ENCODE results near the gene KRT84.

The KRT84 gene

GRCh38 chr12:52343550-52343949, 41.9 kb downstream of the KRT84 start:
- TF ChIP-seq FOXP2 (optimal IDR thresholded peaks at IDR 0.05; ENCODE audit: borderline replicate concordance, extremely low read depth, extremely low read length, insufficient read depth) (no peak), SIN3A (IDR thresholded peaks at IDR 0.05; ENCODE audit: borderline replicate concordance, insufficient read depth, low read length) (no peak), TAF1 (IDR thresholded peaks at IDR 0.05; ENCODE audit: borderline replicate concordance, insufficient read depth, low read length) (no peak)

DNA sequence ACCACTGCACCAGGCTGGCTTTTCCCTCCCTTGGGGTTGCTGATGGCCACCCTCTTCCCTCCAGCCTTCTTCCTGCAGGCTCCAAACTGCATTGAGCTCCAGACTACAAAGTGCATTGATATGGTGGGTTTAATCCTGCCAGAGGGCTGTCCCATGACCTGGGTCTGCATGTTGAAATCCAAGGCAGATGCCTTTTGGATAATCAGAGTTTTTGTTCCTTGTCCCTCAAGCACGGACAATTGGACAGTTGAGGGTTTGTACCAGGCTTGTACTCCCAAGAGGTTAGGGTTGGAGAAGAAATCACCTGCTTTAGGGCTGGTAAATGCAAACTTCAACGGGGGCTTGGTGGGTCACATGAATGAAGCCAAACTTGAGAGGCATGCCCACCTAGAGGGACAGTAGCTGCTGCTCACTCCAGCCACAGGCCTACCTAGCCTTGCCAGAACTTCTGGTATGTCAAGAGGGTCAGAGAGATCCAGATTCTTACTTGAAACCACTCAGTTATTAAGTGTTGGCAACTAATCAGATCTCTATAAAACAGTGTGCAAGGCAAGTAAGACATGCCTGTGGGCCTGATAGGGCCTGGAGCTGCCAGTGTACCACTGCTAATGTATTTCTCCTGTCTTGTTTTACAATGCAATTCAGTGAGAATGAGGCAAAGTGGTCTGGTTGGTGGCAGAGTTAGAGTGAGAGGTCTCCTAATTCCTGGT, 42.5 kb downstream of the KRT84 start:
- no peak for TF ChIP-seq FOXP2 (optimal IDR thresholded peaks at IDR 0.05; ENCODE audit: borderline replicate concordance, extremely low read depth, extremely low read length, insufficient read depth)
- TF ChIP-seq, protein P1, sequence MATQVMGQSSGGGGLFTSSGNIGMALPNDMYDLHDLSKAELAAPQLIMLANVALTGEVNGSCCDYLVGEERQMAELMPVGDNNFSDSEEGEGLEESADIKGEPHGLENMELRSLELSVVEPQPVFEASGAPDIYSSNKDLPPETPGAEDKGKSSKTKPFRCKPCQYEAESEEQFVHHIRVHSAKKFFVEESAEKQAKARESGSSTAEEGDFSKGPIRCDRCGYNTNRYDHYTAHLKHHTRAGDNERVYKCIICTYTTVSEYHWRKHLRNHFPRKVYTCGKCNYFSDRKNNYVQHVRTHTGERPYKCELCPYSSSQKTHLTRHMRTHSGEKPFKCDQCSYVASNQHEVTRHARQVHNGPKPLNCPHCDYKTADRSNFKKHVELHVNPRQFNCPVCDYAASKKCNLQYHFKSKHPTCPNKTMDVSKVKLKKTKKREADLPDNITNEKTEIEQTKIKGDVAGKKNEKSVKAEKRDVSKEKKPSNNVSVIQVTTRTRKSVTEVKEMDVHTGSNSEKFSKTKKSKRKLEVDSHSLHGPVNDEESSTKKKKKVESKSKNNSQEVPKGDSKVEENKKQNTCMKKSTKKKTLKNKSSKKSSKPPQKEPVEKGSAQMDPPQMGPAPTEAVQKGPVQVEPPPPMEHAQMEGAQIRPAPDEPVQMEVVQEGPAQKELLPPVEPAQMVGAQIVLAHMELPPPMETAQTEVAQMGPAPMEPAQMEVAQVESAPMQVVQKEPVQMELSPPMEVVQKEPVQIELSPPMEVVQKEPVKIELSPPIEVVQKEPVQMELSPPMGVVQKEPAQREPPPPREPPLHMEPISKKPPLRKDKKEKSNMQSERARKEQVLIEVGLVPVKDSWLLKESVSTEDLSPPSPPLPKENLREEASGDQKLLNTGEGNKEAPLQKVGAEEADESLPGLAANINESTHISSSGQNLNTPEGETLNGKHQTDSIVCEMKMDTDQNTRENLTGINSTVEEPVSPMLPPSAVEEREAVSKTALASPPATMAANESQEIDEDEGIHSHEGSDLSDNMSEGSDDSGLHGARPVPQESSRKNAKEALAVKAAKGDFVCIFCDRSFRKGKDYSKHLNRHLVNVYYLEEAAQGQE (IDR thresholded peaks at IDR 0.05; ENCODE audit: insufficient read depth in 1 of 2, low read depth in 2 of 2, low read length in 2 of 2) = no peak
- no peak for TF ChIP-seq TAF1 (IDR thresholded peaks at IDR 0.05; ENCODE audit: borderline replicate concordance, insufficient read depth, low read length)
- no peak for TF ChIP-seq SIN3A (IDR thresholded peaks at IDR 0.05; ENCODE audit: borderline replicate concordance, insufficient read depth, low read length)
- TF ChIP-seq POLR2AphosphoS5 (IDR thresholded peaks at IDR 0.05; ENCODE audit: low read depth, low read length) = no peak

DNA sequence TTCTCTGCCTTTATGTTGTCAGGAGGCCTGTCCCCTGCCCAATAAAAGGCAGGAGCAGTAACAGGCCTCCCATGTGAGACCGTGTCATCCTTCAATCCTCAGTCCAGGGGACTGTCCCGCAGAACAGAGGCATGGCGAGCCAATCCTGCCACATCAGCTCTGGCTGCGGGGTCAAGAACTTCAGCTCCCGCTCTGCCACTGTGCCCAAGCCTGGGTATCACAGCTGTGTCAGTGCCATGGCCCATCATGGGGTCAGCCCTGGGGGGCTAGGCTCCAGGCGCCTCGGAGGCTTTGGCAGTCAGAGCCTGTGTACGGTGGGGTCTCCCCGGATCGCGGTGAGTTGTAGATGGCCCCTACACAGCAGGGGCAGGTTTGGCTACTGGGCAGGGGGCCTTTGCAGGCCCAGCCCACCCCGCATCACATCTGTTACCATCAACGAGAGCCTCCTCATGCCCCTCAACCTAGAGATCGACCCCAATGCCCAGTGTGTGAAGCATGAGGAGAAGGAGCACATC, 44.3 kb downstream of the KRT84 start:
- TF ChIP-seq SIN3A (IDR thresholded peaks at IDR 0.05; ENCODE audit: borderline replicate concordance, insufficient read depth, low read length) = no peak
- TF ChIP-seq FOXP2 (optimal IDR thresholded peaks at IDR 0.05; ENCODE audit: borderline replicate concordance, extremely low read depth, extremely low read length, insufficient read depth) = no peak
- no peak for TF ChIP-seq TAF1 (IDR thresholded peaks at IDR 0.05; ENCODE audit: borderline replicate concordance, insufficient read depth, low read length)
- TF ChIP-seq POLR2AphosphoS5 (IDR thresholded peaks at IDR 0.05; ENCODE audit: low read depth, low read length) = no peak
- TF ChIP-seq, protein P1 (IDR thresholded peaks at IDR 0.05; ENCODE audit: insufficient read depth in 1 of 2, low read depth in 2 of 2, low read length in 2 of 2) = no peak

DNA sequence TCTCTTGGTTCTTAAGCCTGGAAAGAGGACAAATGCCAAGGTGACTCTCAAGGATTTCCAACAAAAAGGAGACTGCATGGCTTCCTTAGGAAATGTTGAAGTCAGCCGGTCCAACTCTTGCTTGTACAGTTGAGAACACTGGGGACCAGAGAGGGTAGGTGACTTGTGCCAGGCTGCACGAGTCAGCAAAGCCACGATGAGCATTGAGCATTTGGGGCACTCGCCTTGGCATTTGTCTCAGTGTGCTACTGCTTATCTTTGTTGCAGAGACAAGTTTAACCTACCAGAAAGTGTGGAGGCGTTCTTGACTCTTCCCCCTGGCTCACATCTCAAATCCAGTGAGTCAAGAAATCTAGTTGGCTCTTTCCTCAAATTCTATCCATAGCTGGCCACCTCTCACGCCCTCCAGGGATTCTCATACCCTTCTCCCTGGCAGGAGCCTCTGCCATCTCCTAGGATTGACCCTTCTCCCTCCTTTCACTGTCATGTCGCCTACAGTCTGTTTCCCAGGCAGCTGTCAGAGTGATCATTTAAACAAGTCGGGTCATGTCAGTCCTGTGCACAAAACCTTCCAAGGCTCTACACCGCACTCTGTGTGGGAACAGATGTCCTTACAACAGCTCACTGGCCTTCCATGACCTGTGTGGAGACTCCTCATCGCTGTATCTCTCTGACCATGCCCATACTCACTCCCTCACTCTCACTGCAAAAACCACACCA, 47.1 kb downstream of the KRT84 start:
- TF ChIP-seq FOXP2 (optimal IDR thresholded peaks at IDR 0.05; ENCODE audit: borderline replicate concordance, extremely low read depth, extremely low read length, insufficient read depth) (no peak), TAF1 (IDR thresholded peaks at IDR 0.05; ENCODE audit: borderline replicate concordance, insufficient read depth, low read length) (no peak), SIN3A (IDR thresholded peaks at IDR 0.05; ENCODE audit: borderline replicate concordance, insufficient read depth, low read length) (no peak), POLR2AphosphoS5 (IDR thresholded peaks at IDR 0.05; ENCODE audit: low read depth, low read length) (no peak)
- TF ChIP-seq, protein P1 (IDR thresholded peaks at IDR 0.05; ENCODE audit: insufficient read depth in 1 of 2, low read depth in 2 of 2, low read length in 2 of 2) = no peak

GRCh38 chr12:52337054-52337453, 48.4 kb downstream of the KRT84 start:
- TF ChIP-seq FOXP2 (optimal IDR thresholded peaks at IDR 0.05; ENCODE audit: borderline replicate concordance, extremely low read depth, extremely low read length, insufficient read depth) (no peak), SIN3A (IDR thresholded peaks at IDR 0.05; ENCODE audit: borderline replicate concordance, insufficient read depth, low read length) (no peak), TAF1 (IDR thresholded peaks at IDR 0.05; ENCODE audit: borderline replicate concordance, insufficient read depth, low read length) (no peak), POLR2AphosphoS5 (IDR thresholded peaks at IDR 0.05; ENCODE audit: low read depth, low read length) (no peak)
- TF ChIP-seq, protein P1 (IDR thresholded peaks at IDR 0.05; ENCODE audit: insufficient read depth in 1 of 2, low read depth in 2 of 2, low read length in 2 of 2) = no peak

Data from PFSK-1 (cell line).